ENCODE data around the gene MSI2. TPM values are rescaled to one million over a fixed set of nuclear protein-coding genes. Genes with fewer than 3 reads are reported as not detected.

The MSI2 gene
- total RNA-seq, 1 experiment from 2014 or later, result 29.5 TPM

DNA sequence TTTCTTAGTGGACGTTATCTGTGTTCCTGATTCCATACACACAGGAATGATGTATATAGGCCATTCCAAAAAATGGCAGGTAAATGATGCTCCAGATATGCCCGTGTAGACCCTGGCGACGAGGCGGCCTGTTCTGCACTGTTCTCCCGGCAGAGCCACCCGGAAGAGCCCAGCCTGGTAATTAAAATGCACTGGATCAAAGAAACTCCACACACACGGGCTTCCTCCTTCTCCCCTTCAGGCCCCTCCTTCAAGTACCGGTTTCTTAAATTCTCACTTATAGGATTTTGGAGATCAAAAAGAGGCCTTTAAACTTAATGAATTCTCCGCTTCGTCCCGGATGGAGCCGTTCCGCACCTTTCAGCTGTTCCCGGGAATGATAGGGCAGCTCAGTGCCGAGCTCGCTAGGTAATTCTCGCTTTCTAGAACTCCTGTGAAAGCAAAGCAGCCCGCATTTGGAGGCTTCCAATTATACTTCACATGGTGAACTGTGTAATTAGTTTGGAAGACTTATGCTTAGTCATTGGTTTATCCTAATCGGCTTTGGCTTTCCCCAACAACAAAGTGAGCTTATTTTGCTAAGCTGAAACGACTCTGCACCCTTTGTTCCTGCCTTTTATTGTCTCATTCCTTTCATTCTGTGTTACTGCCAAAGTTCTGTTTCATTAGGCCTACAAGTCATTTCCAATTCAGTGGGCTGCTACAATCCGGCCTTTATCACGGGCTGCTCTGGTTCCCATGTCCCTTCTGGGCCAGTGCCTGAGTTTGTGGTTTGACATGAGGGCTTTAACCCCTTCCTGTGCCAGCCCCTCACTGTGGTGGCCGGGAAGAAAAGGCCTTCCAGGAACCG lies 150.0 kb downstream of the MSI2 start:
- no peak for DNase-seq (ENCODE audit: extremely low read depth, low read depth)

DNA sequence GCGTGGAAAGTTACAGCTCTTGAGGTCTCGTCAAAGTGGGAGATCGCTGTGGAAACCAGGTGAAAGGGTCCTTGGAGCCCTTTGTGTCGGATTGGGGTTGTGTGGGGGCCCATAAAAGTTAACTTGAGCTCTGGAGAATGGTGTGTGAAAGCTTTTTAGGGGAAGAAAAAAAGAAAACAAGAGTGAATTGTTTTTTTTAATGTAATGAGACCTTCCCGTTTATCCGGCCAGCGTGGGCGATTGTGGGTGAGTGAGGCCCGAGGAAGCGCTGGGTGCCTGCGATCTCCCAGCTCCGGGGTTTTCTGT lies 150.6 kb downstream of the MSI2 start:
- no peak for DNase-seq (ENCODE audit: extremely low read depth, low read depth)

DNA sequence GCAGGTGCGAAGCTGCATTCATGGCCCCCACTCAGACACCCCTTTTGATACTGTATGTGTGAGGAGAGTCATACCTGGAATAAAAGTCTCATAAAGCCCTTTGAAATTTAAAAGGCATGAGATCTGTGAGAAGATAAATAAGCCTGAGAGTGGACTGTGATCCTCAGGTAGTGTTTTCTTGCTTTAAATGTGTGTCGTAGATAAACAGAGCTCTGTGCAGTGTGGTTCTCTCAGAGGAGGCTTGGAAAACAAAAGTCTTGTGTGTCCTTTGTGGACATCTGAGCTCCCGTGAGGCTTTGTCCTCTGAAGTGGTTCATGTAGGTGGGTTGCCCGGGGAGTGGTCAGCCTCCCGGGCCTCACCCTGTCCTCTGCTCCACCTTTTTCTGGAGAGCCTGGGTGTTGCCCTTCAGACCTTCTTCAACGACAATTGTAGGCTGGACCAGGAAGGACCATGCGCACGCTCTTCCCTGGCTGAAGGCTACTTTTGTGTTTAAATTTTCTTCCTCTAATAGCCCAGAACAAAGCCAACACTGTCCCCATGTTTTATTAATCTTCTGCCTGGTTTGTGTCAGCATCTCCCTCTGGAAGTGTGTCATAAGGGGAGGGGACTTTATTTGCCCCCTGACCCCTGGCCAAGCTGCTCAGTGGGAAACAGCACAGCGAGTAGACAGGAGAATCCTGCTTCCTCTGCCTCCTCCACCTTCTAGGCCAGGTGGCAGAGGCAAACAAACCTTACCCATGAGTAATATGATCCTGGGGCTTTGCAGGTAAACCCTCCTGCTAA lies 151.2 kb downstream of the MSI2 start:
- DNase-seq (ENCODE audit: extremely low read depth, low read depth), result no peak

DNA sequence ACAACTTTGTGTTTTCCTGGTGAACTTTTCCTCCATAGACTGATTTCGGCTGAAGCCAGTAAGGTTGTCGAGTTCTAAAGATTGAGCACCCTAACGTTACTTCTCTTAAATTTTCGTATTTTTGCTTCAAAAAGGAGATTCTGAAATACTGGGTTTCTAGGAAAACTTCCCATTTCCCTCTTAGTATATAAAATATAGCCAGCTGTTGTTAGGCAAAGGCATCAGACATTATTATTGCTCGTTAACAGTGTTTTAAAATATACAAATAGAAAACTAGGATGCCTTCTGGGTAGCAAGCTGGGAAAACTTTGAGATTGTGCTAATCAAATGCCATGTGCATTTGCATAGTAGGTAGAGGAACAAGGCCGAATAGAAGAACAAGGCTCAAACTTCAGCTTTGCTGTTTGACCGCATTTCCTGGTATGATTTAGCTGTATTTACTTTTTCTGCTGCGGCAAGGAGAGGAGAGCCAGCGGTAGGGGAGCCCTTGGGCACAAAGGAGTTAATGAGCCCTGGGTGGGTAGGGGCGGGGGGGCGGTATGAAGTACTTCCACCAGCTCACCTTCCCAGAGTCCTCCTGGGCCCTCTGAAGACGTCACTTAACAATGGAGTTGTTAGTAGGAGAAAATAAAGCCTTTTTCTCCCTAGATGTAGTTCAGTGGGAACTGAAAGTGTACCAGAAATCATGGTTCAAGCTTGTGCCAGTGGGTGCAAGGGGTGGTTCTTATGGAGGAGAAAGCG lies 151.9 kb downstream of the MSI2 start:
- DNase-seq (ENCODE audit: extremely low read depth, low read depth), result no peak

DNA sequence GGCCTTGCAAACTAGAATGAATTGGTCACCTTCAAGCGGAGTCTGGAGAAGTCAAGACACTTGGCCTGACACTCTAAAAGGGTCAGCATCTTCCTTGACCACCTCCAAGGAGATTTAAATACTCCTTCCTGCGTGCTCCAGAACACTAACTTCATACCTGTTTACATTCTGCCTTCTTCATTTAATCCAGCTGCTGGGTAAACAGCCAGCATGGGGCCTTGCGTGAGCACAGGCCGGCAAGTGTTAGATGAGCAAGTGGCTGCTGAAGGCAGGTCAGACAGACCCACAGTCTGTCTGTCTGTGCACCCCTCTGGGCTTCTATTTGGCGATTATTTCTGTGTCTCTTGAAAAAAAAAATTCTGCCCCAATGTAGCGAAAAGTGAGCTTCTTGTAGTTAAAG lies 153.8 kb downstream of the MSI2 start:
- no peak for DNase-seq (ENCODE audit: extremely low read depth, low read depth)

DNA sequence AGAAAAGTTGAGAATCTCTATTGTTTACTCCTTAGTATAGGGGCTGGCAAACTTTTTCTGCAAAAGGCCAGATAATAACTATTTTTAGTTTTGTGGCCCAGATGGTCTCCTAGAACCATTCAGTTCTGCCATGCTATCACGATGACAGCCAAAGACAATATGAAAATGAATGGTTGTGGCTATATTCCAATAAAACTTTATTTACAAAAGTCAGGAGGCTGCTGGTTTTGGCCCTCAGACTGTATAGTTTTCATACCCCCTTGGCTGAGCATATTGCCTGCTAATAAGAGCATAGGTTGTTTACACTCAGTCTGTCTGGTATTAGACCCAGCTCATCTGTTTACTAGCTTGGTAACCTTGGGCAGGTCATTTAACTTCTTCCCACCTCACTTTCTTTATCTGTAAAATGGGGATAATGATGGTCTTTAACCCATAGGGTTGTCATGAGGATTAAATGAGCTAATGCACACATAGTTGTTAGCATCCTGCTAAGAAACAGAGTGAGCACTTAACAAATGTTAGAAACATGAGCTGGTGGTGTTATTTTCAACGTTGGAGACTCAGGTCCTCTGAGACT lies 156.3 kb downstream of the MSI2 start:
- DNase-seq (ENCODE audit: extremely low read depth, low read depth), result no peak

DNA sequence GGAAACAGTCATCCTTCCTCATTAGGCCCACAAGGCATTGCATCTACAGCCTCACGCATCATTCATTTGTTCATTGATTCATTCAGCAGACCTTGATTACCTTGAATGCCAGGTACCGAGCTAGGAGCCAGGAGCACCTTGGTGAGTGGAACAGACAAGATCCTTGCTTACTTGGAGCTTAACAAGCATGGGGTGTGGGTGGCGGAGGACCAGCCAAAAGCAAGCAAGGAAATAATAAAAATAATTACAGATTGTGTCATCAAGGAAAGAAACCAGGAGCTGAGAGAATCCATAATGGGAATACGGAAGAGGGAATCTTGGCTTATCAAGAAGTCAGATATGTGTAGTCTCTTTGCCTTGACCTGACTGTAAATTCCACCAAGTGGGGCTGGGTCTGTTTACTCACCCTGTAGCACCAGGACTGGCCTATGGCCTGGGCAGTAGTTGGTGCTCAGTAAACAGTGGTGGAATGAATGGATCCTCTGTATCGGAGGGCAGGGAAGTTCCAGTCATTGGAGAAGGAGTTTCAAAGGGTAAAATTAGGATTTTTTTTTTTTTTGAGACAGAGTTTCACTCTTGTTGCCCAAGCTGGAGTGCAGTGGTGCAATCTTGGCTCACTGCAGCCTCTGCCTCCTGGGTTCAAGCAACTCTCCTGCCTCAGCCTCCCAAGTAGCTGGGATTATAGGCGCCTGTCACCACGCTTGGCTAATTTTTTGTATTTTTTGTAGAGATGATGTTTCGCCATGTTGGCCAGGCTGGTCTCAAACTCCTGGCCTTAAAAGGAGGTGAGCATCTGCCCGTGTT lies 157.7 kb downstream of the MSI2 start:
- DNase-seq (ENCODE audit: extremely low read depth, low read depth), result no peak

DNA sequence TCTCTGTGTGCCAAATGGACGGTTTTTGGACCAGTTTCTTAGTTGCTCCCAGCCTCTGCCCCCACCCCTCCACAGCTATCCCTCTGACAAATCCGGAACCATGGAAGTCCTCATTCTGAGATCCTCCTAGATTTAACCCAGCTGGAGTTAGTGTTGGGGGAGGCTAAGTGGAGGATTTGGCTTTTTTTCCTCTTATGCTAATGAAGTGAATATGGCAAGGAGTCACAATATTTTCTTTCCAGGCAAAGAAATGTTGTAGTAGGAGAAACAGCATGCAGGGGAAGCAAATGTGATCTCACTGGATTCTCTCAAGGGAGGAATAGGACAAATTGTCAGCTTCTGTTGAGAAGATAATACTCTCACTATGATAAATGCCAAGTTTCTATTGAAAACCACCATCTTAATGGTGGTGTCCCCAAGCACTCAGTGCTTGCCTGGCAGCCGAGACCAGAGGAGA lies 159.5 kb downstream of the MSI2 start:
- no peak for DNase-seq (ENCODE audit: extremely low read depth, low read depth)

DNA sequence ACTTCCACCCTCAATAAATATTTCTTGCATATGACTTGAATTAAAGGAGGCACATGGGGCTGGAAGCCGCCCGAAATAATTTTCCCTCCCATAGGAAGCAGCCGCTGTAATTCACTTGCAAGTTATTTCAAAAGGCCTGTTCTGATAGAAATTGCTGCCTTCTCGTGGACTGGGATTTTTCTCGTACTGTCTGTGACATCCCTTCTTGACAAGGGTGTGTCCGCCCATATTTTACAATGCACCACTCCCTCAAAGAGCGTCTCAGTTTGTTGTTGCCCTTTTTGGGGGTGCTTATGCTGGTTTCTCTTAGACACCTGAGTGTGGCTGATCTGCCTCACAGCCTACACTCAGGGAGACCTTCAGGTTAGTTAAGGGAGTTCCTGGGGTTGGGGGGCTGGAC lies 160.0 kb downstream of the MSI2 start:
- no peak for DNase-seq (ENCODE audit: extremely low read depth, low read depth)

DNA sequence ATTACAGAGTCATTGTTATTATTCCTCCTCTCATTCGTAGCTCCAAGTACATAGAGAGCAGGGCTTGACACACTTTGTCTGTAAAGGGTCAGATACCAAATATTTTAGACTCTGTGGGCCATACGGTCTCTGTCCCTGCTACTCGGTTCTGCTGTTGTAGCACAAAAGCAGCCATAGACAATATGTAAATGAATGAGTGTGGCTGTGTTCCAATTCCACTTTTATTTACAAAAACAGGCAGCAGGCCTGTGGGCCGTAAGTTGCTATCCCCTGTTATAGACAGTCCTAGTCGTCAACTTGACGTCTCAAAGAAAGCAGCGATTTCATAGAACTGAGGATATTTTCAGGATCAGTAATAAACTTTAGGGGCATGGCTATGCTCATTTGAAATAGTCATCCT lies 161.6 kb downstream of the MSI2 start:
- DNase-seq (ENCODE audit: extremely low read depth, low read depth), result no peak

DNA sequence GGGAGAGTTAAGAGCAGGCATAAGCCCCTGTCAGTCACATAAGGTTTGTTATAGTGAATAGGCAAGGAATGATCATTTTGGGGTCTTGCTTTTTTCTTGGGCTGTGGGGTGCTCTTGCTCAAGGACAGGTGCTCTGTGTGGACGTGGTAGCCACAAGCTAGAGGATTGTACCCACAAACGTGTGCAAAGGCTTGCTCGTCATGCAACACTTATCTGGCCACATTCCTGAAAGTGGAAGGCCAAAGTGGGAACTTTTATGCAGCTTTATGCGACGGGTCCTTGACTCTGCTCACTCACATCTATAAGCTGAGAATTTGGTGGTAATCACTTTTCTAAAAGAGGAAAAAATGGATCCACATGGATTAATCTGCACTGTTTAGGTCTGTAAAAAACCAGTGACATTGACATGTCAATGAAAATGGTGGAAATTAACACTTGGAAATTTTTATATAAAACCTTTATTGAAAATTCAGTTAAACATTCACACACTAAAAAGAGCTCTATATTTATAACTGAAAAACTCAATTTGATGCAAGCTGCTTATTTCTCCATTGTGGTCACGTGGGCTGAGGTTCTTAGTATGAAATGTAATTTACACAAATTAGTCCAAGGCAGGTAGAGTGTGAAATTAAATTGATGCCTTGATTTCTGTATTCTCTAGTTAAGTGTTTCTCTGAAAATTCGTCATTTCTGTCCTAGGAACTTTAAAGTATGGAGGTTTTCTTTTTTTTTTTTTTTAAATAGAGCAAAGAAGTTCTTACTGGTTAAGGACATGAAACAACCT lies 162.3 kb downstream of the MSI2 start:
- no peak for DNase-seq (ENCODE audit: extremely low read depth, low read depth)

DNA sequence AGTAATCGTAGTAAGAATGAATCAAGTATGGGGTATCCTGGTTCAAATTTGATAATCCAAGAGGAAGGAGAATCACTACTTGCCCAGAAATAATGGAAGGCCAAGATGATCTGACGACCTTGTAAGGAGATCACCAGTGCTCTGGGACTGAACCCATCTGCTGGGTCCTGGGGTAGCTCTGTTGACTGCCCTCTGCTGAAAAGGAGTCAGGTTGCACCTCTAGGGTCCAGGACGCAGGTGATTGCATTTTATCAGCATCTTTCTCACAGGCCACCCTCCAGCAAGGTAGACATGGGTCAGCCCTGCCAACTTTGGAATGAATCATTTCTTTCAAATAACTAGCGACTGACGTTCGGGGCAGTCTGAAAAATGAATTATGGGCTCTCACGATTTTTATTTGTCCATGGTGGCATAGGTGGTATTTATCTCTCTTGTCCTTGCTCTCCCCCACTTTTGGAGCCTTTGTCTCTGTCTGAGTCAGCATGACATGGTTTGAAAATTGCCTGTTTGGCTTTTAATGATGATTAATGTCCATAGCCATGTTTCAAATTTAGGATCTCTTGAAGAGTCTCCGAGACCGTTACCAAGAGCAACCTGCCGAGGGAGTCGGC lies 163.7 kb downstream of the MSI2 start:
- DNase-seq (ENCODE audit: extremely low read depth, low read depth), result no peak

DNA sequence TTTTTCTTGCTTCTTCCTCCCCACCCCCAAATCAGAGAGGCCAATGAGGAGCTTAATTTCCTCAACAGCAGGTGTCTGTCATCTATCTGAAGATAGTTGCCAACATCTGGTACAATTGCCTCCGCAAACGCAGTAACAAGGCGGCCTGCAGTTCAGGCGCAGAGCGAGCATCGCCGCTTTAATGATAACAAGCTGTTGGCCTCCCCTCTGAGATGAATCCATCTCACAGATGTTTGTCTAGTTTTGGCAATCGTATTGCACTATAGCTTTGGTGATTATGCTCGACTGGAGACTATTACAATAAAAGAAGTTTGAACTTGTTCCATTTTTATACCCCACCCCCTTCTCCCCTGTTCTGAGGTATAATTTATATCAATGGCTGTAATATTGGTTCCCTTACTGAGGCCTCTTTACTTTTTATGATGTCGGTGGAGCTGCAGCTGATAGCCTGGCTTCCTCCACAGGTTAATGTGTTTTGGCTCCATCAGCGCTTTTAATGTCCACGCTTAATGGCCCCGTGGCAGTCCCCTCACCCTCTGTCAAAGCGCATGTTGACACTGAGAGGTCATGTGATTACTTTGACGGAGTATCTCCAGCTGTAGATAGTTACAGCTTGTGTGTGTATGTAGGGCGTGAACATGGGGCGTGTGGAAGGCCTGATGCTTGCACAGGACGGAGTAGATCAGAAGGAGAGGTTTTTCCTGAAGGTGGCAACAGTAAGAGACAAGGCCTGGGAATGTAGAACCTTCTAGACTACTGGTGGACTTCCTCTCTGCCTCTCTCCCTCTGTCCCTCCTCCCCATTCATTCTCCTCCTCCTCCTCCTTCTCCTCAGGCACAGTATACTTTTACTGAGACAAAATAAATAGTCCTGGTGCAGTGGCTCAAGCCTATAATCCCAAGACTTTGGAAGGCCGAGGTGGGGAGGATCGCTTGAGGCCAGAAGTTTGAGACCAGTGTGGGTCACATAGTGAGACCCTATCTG lies 164.7 kb downstream of the MSI2 start:
- no peak for DNase-seq (ENCODE audit: extremely low read depth, low read depth)

DNA sequence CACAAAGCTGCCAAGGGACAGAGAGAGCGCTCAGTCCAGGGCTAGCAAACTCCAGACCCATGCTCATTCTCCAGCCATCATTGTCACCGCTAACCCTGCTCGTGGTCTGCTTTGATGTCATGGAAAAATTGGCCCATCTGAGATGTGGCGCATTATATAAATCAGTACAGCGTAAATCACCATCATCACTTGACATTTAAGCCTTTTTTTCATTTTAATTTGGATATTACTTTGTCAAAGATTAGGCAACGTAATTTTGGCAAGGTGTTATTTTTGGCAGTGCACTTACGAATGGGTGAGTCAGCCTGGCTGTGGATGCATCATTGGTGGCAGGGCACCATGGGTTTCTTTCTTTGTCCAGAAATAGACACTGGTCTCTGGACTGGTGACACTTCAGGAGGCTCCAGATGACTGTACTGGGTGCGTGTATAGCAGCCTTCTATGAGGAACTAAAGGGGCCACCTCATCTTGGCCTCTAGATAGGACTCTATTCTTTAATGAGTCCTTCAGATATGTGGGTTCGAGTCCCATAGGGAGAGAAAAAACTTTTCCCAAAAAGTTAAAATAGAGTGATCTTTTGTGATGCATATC lies 166.3 kb downstream of the MSI2 start:
- DNase-seq (ENCODE audit: extremely low read depth, low read depth), result peak; percentile 4

DNA sequence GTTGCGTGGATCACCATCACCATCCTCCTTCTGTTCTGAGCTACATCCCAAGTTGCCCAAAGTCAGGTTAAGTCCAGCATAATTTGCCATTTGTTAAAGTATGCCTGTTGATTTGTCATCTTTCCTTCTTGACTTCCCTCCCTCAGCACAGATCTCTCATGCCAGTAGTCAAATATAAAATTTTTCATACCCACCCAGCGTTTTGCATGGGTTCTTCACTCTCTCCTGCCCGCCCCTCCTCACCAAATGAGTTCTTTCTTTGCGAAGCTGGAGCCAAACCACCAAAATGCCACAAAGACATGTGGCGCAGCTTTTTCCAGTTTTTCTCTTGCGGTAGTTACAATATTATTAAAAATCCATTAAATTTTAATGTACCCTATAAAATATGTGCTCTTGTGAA lies 167.2 kb downstream of the MSI2 start:
- DNase-seq (ENCODE audit: extremely low read depth, low read depth), result no peak

DNA sequence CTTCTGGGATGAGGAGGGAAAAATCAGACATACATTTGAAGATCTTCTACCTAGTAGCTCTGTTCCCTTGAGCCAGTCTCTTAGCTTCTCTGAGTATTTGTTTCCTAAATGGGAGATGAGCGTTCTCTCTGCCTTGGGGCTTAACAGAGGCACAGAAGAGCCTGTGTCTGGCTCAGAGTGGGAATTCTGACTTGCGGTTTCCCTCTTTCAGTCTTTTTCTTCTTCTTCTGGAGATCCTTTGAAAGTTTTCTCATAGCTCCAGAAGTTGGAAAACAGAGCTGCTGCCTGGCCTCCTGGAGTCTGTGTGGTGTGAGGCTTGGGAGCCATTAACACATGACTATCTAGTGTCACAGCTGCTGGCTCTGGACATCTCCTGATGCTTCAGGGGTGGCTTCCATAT lies 167.9 kb downstream of the MSI2 start:
- DNase-seq (ENCODE audit: extremely low read depth, low read depth), result no peak

DNA sequence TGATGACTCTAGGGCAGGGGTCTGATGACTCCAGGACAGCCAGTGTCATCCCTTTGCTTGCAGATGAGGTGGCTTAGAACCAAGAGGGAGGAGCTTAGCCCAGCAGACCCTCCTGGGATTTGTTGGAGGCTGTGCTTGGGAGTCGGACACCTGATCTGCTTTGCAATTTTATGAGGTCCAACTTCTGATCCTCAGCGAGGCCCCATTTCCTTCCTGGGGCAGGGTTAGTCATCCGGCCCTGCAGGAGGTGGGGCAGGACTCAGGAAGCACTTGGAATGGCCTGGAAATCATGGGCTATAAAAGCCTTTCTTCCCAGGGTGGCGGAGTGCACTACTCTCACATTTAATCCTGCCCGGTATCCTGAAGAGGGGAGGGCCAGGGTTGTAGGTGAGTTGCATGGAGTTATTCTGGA lies 168.5 kb downstream of the MSI2 start:
- no peak for DNase-seq (ENCODE audit: extremely low read depth, low read depth)
